Stimulated activated CD8-positive, alpha-beta memory T cell treated with anti-CD3 and anti-CD28 coated beads, Interleukin-4, amount 100 ng/mL, for 4 hours (primary cell): ENCODE data around the gene HPCAL4.

Experiments used
- DNase-seq, 2 donors: peaks; one replicate each; pipeline ENCODE4 v3.0.0-alpha.2; 2020; ENCODE audit warnings: low read depth in 2 of 2, low spot score in 1 of 2

HPCAL4 gene

GRCh38 chr1:39691383-39692151, at the start of gene HPCAL4:
TSS of gene HPCAL4 (minus strand) at chr1:39691433. CDS start at chr1:39684603, 6,830 bp downstream.
- peak; percentile 80 to 81 for DNase-seq

GRCh38 chr1:39738622-39739366, 47.6 kb upstream of the HPCAL4 start, which contains the start of gene PPIE:
TSS of gene PPIE (plus strand) at chr1:39738882. CDS start at chr1:39738901, 19 bp downstream.
- DNase-seq: peak; percentile 93 to 96

GRCh38 chr1:39737546-39738169, 46.4 kb upstream of the HPCAL4 start:
- DNase-seq: no peak

- DNase-seq: no peak
Measured at GRCh38 chr1:39735731-39736130, 44.5 kb upstream of the HPCAL4 start.

- no peak for DNase-seq
Measured at GRCh38 chr1:39733161-39733560, 41.9 kb upstream of the HPCAL4 start.

- DNase-seq: no peak
Measured at GRCh38 chr1:39732730-39733129, 41.5 kb upstream of the HPCAL4 start.

GRCh38 chr1:39729842-39730241, 38.6 kb upstream of the HPCAL4 start:
- no peak for DNase-seq

- no peak for DNase-seq
Measured at GRCh38 chr1:39729030-39729429, 37.8 kb upstream of the HPCAL4 start.

GRCh38 chr1:39727932-39728317, 36.7 kb upstream of the HPCAL4 start:
- DNase-seq: no peak

- no peak for DNase-seq
Measured at GRCh38 chr1:39727221-39727931, 36.1 kb upstream of the HPCAL4 start.

GRCh38 chr1:39726600-39726999, 35.4 kb upstream of the HPCAL4 start:
- DNase-seq: no peak

GRCh38 chr1:39722495-39722894, 31.3 kb upstream of the HPCAL4 start:
- no peak for DNase-seq

- no peak for DNase-seq
Measured at GRCh38 chr1:39721664-39722063, 30.4 kb upstream of the HPCAL4 start.

GRCh38 chr1:39720094-39720999, 29.1 kb upstream of the HPCAL4 start:
- no peak for DNase-seq

GRCh38 chr1:39717809-39718208, 26.6 kb upstream of the HPCAL4 start:
- no peak for DNase-seq

- DNase-seq: no peak
Measured at GRCh38 chr1:39713557-39713956, 22.3 kb upstream of the HPCAL4 start.

GRCh38 chr1:39711966-39712340, 20.7 kb upstream of the HPCAL4 start:
- DNase-seq: no peak

- no peak for DNase-seq
Measured at GRCh38 chr1:39711104-39711965, 20.1 kb upstream of the HPCAL4 start.

GRCh38 chr1:39707506-39707905, 16.3 kb upstream of the HPCAL4 start:
- no peak for DNase-seq
